Endothelial cell of umbilical vein (primary cell): ENCODE data around the gene SYNDIG1. TPM values are rescaled to one million over a fixed set of nuclear protein-coding genes. Genes with fewer than 3 reads are reported as not detected.

Source experiments
- BruUV-seq: library from RNA; stranded (reverse); fragments of 400-500 nt; replicated peaks from 2 replicates; lab custom pipeline; 2021; lab: Mats Ljungman, UMichigan
- CTCF ChIA-PET: fragments of 300-600, 350-600 bp; sonication (Branson Sonifier 250); formaldehyde crosslinking; loops from one replicate; lab custom pipeline; 2021; ENCODE audit warnings: antibody characterized with exemption, inconsistent platforms; lab: Charles Lee
- POLR2A ChIA-PET: fragments of 300-600, 350-600 bp; sonication (Branson Sonifier 250); formaldehyde crosslinking; loops from one replicate; lab custom pipeline; 2021; ENCODE audit warnings: antibody characterized with exemption, inconsistent platforms; lab: Charles Lee
- DNase-seq: peaks from one replicate; pipeline ENCODE4 v3.0.0-alpha.2; 2011; ENCODE audit warnings: low read depth, low spot score
- FAIRE-seq: peaks from 2 replicates; lab custom pipeline; 2011; peaks lifted over from hg19 to GRCh38; lab: Jason Lieb, UNC
- H2AFZ ChIP-seq: 2 replicates; pipeline ENCODE4 v1.6.0; 2012; ENCODE audit warnings: low read depth, low read length, control low read depth, inconsistent platforms
- H3K27ac ChIP-seq: 2 replicates; pipeline ENCODE4 v1.5.1; 2011; ENCODE audit warnings: low read depth, mild to moderate bottlenecking, control low read depth, low read length, moderate library complexity; ENCODE audit not compliant: insufficient read depth
- H3K27me3 ChIP-seq, 2 experiments: 2 replicates each; pipeline versions ENCODE4 v1.6.0 to v1.6.1; 2011; ENCODE audit warnings: low read length in 2 of 2, mixed read lengths in 1 of 2; ENCODE audit not compliant: control insufficient read depth in 2 of 2, insufficient read depth in 2 of 2
- H3K36me3 ChIP-seq, 2 experiments: 2 replicates in 1 of 2; 3 replicates in 1 of 2; pipeline ENCODE4 v1.5.1; 2011; ENCODE audit warnings: low read length in 2 of 2, mild to moderate bottlenecking in 1 of 2, moderate library complexity in 1 of 2; ENCODE audit not compliant: control insufficient read depth in 2 of 2, insufficient read depth in 2 of 2; ENCODE audit errors: extremely low read depth in 1 of 2
- H3K4me1 ChIP-seq: 3 replicates; pipeline ENCODE4 v1.5.1; 2011; ENCODE audit warnings: mild to moderate bottlenecking, low read length; ENCODE audit not compliant: control insufficient read depth, insufficient read depth; ENCODE audit errors: extremely low read depth
- H3K4me2 ChIP-seq: 2 replicates; pipeline ENCODE4 v1.6.1; 2011; ENCODE audit warnings: low read length, control low read depth, mixed read lengths; ENCODE audit not compliant: insufficient read depth
- H3K4me3 ChIP-seq, 3 experiments: fragments of 200-600 bp in 1 of 3; sonication (generic), shearing (Covaris generic) in 1 of 3; replicated peaks in 1 of 3; 2 replicates each; pipeline ENCODE4 v1.5.1; 2011 to 2016; ENCODE audit warnings: control low read depth in 3 of 3, low read length in 3 of 3, mild to moderate bottlenecking in 2 of 3, inconsistent platforms in 1 of 3, low read depth in 1 of 3, moderate library complexity in 1 of 3; ENCODE audit not compliant: insufficient read depth in 1 of 3
- H3K79me2 ChIP-seq: 2 replicates; pipeline ENCODE4 v1.6.0; 2012; ENCODE audit warnings: low read length, inconsistent platforms; ENCODE audit not compliant: control insufficient read depth, insufficient read depth
- H3K9ac ChIP-seq: replicated peaks from 2 replicates; pipeline ENCODE3; 2011; ENCODE audit warnings: low read length, control low read depth; ENCODE audit not compliant: insufficient read depth; ENCODE audit errors: extremely low read depth
- H3K9me1 ChIP-seq: replicated peaks from 3 replicates; pipeline ENCODE4 v1.6.0; 2011; ENCODE audit warnings: mild to moderate bottlenecking, low read length; ENCODE audit not compliant: control insufficient read depth, insufficient read depth; ENCODE audit errors: extremely low read depth
- H3K9me3 ChIP-seq: replicated peaks from 2 replicates; pipeline ENCODE4 v1.5.1; 2012; ENCODE audit warnings: low read length, inconsistent platforms; ENCODE audit not compliant: control insufficient read depth, insufficient read depth
- H4K20me1 ChIP-seq: replicated peaks from 2 replicates; pipeline ENCODE3; 2011; ENCODE audit warnings: mild to moderate bottlenecking, low read length; ENCODE audit not compliant: control insufficient read depth, insufficient read depth; ENCODE audit errors: extremely low read depth
- EZH2 ChIP-seq: IDR thresholded peaks from 2 replicates; pipeline ENCODE4 v1.6.1; 2012; ENCODE audit warnings: borderline replicate concordance, low read depth, mild to moderate bottlenecking, moderate library complexity, low read length, inconsistent platforms; ENCODE audit not compliant: severe bottlenecking
- FOS ChIP-seq: IDR thresholded peaks from 2 replicates; pipeline ENCODE4 v1.6.1; 2011; ENCODE audit warnings: mild to moderate bottlenecking, low read length, moderate library complexity, borderline replicate concordance; ENCODE audit not compliant: insufficient read depth
- GATA2 ChIP-seq: IDR thresholded peaks from 2 replicates; pipeline ENCODE4 v1.7.0; 2011; ENCODE audit warnings: low read depth, mild to moderate bottlenecking, moderate library complexity, mixed read lengths, low read length; ENCODE audit not compliant: insufficient read length, insufficient read depth
- JUN ChIP-seq: IDR thresholded peaks from 2 replicates; pipeline ENCODE4 v1.6.1; 2011; ENCODE audit warnings: borderline replicate concordance, low read depth; ENCODE audit not compliant: insufficient read length, insufficient read depth
- MYC ChIP-seq: IDR thresholded peaks from one replicate; pipeline ENCODE4 v1.6.1; 2011; ENCODE audit warnings: mild to moderate bottlenecking, low read depth, low read length
- POLR2A ChIP-seq: IDR thresholded peaks from 2 replicates; pipeline ENCODE4 v1.6.1; 2012; ENCODE audit warnings: low read depth, mild to moderate bottlenecking, control low read depth, low read length
- POLR2AphosphoS5 ChIP-seq: IDR thresholded peaks from 2 replicates; pipeline ENCODE4 v1.6.1; 2012; ENCODE audit warnings: low read depth, mild to moderate bottlenecking, control low read depth, low read length, moderate library complexity; ENCODE audit not compliant: insufficient read depth
- dilution Hi-C: fragments of 300-500 bp; cut with MboI; formaldehyde crosslinking; loops from one replicate; pipeline ENCODE4 v1.15.0; 2019; ENCODE audit warnings: low sequenced_read_pairs; ENCODE audit not compliant: extremely low pct_ligation_motif_present
- intact Hi-C: fragments of 100-400 bp; cut with micrococcal nuclease; formaldehyde crosslinking; loops from one replicate; pipeline ENCODE4 v1.10.0; 2022
- polyA plus RNA-seq, 4 experiments: library from polyadenylated mRNA; depleted of rRNA in 3 of 4; stranded (reverse) in 3 of 4; unstranded in 1 of 4; fragments of >200 nt; gene quantifications; 2 replicates each; pipeline versions ENCODE4 v1.2.1 to v1.2.3, GENCODE V29; 2011 to 2012; ENCODE audit warnings: missing spikeins in 1 of 4
- total RNA-seq: library from RNA; stranded (reverse); gene quantifications from 2 replicates; pipeline ENCODE4 v1.2.3, GENCODE V29; 2021
- TF ChIP-seq, protein P1 (sequence below): IDR thresholded peaks from 2 replicates; pipeline ENCODE4 v1.6.1; 2011; ENCODE audit not compliant: insufficient read depth, insufficient read length
- TF ChIP-seq, protein P2 (sequence below), 2 donors: IDR thresholded peaks; 1 replicate in 1 of 2; 2 replicates in 1 of 2; pipeline ENCODE4 v1.5.1; 2011; ENCODE audit warnings: low read length in 2 of 2, mild to moderate bottlenecking in 2 of 2, moderate library complexity in 2 of 2, control low read depth in 1 of 2, inconsistent platforms in 1 of 2, low read depth in 1 of 2; ENCODE audit not compliant: insufficient read depth in 1 of 2; ENCODE audit errors: extremely low read depth in 1 of 2

Gene SYNDIG1
- total and polyA plus RNA-seq, 2 donors (not counting 3 experiments of a cell fraction or from before 2014, with no cell fraction given) = not detected

GRCh38 chr20:24590178-24590982 is 121.0 kb downstream of the SYNDIG1 start:
- Histone ChIP-seq H3K9me3 (peaks cover 5% of the 10 kb centered on the region), H4K20me1 (no peaks in the 10 kb centered on the region), H3K79me2 (no peaks in the 10 kb centered on the region), H3K9ac (no peak overlapping the region), H3K9me1 (no peaks in the 10 kb centered on the region), H3K27me3 (no peaks in the 10 kb centered on the region), H3K4me3 (no peak overlapping the region), H3K36me3 (no peaks in the 10 kb centered on the region), H3K4me2 (no peak overlapping the region), H3K4me1 (no peaks in the 10 kb centered on the region), H2AFZ (no peak overlapping the region), H3K27ac (no peak overlapping the region)
- FAIRE-seq (no peak), DNase-seq (no peak)
- ChIA-PET POLR2A (no interaction called here), CTCF (no interaction called here)
- BruUV-seq = no TSS peak
- dilution Hi-C loops (no loop called here), intact Hi-C loops (no loop called here)
- TF ChIP-seq POLR2AphosphoS5 = no peak
- TF ChIP-seq EZH2 = no peak
- no peak for TF ChIP-seq MYC
- TF ChIP-seq, protein P1, sequence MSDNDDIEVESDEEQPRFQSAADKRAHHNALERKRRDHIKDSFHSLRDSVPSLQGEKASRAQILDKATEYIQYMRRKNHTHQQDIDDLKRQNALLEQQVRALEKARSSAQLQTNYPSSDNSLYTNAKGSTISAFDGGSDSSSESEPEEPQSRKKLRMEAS = no peak
- TF ChIP-seq, protein P2, sequence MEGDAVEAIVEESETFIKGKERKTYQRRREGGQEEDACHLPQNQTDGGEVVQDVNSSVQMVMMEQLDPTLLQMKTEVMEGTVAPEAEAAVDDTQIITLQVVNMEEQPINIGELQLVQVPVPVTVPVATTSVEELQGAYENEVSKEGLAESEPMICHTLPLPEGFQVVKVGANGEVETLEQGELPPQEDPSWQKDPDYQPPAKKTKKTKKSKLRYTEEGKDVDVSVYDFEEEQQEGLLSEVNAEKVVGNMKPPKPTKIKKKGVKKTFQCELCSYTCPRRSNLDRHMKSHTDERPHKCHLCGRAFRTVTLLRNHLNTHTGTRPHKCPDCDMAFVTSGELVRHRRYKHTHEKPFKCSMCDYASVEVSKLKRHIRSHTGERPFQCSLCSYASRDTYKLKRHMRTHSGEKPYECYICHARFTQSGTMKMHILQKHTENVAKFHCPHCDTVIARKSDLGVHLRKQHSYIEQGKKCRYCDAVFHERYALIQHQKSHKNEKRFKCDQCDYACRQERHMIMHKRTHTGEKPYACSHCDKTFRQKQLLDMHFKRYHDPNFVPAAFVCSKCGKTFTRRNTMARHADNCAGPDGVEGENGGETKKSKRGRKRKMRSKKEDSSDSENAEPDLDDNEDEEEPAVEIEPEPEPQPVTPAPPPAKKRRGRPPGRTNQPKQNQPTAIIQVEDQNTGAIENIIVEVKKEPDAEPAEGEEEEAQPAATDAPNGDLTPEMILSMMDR (IDR thresholded peaks at IDR 0.05; ENCODE audit: extremely low read depth in 1 of 2, insufficient read depth in 1 of 2, low read depth in 1 of 2, low read length in 2 of 2) = no peak
- no peak for TF ChIP-seq FOS
- TF ChIP-seq JUN = no peak
- no peak for TF ChIP-seq POLR2A
- no peak for TF ChIP-seq GATA2
